ENCODE measurements around the gene TRMO. TPM values are rescaled to one million over a fixed set of nuclear protein-coding genes. Genes with fewer than 3 reads are reported as not detected.

Gene TRMO
- total and polyA plus RNA-seq, 2 of the 8 experiments (the other 6 are each of a cell fraction or from before 2014, with no cell fraction given), result 4.6 to 5.6 TPM

DNA sequence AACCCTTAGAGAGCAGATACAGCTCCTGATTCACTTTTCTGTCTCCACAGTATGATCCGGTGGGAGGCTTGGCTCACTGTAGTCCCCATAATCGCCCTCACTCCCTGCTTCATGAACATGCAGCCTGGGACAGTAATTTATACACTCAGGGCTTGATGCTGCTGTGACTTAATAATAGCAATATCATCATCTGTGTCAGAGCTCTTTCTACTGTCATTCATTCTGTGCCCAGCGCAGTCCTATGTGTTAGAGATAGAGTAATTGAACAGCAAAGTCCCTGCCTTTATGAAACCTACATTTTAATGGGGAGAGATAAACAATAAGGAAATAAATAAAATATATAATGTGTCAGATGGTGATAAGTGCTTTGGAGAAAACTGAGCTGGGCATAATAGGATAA lies 18.4 kb upstream of the TRMO start (continued):
- TF ChIP-seq, protein P1, sequence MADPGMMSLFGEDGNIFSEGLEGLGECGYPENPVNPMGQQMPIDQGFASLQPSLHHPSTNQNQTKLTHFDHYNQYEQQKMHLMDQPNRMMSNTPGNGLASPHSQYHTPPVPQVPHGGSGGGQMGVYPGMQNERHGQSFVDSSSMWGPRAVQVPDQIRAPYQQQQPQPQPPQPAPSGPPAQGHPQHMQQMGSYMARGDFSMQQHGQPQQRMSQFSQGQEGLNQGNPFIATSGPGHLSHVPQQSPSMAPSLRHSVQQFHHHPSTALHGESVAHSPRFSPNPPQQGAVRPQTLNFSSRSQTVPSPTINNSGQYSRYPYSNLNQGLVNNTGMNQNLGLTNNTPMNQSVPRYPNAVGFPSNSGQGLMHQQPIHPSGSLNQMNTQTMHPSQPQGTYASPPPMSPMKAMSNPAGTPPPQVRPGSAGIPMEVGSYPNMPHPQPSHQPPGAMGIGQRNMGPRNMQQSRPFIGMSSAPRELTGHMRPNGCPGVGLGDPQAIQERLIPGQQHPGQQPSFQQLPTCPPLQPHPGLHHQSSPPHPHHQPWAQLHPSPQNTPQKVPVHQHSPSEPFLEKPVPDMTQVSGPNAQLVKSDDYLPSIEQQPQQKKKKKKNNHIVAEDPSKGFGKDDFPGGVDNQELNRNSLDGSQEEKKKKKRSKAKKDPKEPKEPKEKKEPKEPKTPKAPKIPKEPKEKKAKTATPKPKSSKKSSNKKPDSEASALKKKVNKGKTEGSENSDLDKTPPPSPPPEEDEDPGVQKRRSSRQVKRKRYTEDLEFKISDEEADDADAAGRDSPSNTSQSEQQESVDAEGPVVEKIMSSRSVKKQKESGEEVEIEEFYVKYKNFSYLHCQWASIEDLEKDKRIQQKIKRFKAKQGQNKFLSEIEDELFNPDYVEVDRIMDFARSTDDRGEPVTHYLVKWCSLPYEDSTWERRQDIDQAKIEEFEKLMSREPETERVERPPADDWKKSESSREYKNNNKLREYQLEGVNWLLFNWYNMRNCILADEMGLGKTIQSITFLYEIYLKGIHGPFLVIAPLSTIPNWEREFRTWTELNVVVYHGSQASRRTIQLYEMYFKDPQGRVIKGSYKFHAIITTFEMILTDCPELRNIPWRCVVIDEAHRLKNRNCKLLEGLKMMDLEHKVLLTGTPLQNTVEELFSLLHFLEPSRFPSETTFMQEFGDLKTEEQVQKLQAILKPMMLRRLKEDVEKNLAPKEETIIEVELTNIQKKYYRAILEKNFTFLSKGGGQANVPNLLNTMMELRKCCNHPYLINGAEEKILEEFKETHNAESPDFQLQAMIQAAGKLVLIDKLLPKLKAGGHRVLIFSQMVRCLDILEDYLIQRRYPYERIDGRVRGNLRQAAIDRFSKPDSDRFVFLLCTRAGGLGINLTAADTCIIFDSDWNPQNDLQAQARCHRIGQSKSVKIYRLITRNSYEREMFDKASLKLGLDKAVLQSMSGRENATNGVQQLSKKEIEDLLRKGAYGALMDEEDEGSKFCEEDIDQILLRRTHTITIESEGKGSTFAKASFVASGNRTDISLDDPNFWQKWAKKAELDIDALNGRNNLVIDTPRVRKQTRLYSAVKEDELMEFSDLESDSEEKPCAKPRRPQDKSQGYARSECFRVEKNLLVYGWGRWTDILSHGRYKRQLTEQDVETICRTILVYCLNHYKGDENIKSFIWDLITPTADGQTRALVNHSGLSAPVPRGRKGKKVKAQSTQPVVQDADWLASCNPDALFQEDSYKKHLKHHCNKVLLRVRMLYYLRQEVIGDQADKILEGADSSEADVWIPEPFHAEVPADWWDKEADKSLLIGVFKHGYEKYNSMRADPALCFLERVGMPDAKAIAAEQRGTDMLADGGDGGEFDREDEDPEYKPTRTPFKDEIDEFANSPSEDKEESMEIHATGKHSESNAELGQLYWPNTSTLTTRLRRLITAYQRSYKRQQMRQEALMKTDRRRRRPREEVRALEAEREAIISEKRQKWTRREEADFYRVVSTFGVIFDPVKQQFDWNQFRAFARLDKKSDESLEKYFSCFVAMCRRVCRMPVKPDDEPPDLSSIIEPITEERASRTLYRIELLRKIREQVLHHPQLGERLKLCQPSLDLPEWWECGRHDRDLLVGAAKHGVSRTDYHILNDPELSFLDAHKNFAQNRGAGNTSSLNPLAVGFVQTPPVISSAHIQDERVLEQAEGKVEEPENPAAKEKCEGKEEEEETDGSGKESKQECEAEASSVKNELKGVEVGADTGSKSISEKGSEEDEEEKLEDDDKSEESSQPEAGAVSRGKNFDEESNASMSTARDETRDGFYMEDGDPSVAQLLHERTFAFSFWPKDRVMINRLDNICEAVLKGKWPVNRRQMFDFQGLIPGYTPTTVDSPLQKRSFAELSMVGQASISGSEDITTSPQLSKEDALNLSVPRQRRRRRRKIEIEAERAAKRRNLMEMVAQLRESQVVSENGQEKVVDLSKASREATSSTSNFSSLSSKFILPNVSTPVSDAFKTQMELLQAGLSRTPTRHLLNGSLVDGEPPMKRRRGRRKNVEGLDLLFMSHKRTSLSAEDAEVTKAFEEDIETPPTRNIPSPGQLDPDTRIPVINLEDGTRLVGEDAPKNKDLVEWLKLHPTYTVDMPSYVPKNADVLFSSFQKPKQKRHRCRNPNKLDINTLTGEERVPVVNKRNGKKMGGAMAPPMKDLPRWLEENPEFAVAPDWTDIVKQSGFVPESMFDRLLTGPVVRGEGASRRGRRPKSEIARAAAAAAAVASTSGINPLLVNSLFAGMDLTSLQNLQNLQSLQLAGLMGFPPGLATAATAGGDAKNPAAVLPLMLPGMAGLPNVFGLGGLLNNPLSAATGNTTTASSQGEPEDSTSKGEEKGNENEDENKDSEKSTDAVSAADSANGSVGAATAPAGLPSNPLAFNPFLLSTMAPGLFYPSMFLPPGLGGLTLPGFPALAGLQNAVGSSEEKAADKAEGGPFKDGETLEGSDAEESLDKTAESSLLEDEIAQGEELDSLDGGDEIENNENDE (IDR thresholded peaks at IDR 0.05; ENCODE audit: insufficient replicate concordance, low read length), result no peak
- TF ChIP-seq CHD1 (IDR thresholded peaks at IDR 0.05; ENCODE audit: low read depth, low read length) (no peak), EZH2 (IDR thresholded peaks at IDR 0.05; ENCODE audit: low read depth, low read length, severe bottlenecking) (no peak), POU5F1 (IDR thresholded peaks at IDR 0.05; ENCODE audit: low read depth, low read length) (no peak), ASH2L (IDR thresholded peaks at IDR 0.05; ENCODE audit: low read length) (no peak), RXRA (IDR thresholded peaks at IDR 0.05; ENCODE audit: insufficient read depth, low read depth, low read length) (no peak), TAF1 (IDR thresholded peaks at IDR 0.05; ENCODE audit: low read depth, low read length) (no peak), TCF12 (IDR thresholded peaks at IDR 0.05; ENCODE audit: low read depth, low read length) (no peak), SIN3A (conservative IDR thresholded peaks at IDR 0.05 in 1 of 2, IDR thresholded peaks at IDR 0.05 in 1 of 2; ENCODE audit: low read depth in 1 of 2, low read length in 2 of 2) (no peak), CREB1 (IDR thresholded peaks at IDR 0.05) (no peak), KDM1A (IDR thresholded peaks at IDR 0.05; ENCODE audit: borderline replicate concordance, low read length) (no peak), RAD21 (IDR thresholded peaks at IDR 0.05 in 1 of 2, conservative IDR thresholded peaks at IDR 0.05 in 1 of 2; ENCODE audit: low read depth in 2 of 2, low read length in 2 of 2) (no peak)

Data from H1 (cell line).